ENCODE data around the gene PTPRA. TPM values are rescaled to one million over a fixed set of nuclear protein-coding genes. Genes with fewer than 3 reads are reported as not detected.
"Not testable (repeated sequence)": the region's sequence is repeated elsewhere in the genome, so short reads cannot be mapped to it uniquely, and the experiment has no call there.

Gene PTPRA
- total and polyA plus RNA-seq, 2 of the 13 experiments (the other 11 are each of a cell fraction or from before 2014, with no cell fraction given): 47.2 to 127 TPM

DNA sequence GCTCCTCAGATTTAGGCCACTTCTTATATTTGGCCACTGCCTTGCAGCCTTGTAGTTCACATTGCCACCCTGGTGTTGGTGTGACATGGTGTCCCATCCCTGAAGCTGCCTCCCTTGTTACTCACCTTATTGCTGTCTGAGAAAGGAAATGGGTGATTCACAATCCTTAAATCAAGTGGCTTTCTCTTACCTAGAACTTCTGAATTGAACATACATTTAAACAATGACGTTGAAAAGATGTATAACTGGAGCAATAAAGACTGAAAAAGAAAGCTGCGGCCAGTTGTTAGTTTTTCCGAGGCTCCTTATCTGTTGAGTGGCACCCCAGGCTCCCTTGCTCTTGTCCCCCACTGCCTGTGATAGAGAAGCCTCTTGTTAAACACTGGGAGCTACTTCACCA, 141.4 kb downstream of the PTPRA start:
- H3K4me2 ChIP-seq (ENCODE audit: low read depth, low read length): no peak overlapping the region
- DNase-seq (ENCODE audit: low spot score): no peak
- H3K4me3 ChIP-seq (replicated peaks in 1 of 3; ENCODE audit: insufficient read depth in 1 of 3, low read depth in 2 of 3, low read length in 3 of 3): no peak overlapping the region
- WGBS (ENCODE audit: low lambda C conversion rate): 93% methylated on average over 3 of the region's 3 CpGs
- intact Hi-C loops (cut with micrococcal nuclease; ENCODE audit: unreplicated experiment) (no loop called here), in situ Hi-C loops (cut with HindIII; ENCODE audit: extremely low pct_ligation_motif_present, low pct_unique_long_range_greater_than_20kb) (no loop called here)
- peaks cover 12 to 25% of the 10 kb centered on the region in 2 experiments; a peak in 4 of 5 replicates for H3K36me3 ChIP-seq (replicated peaks in 1 of 2; ENCODE audit: control insufficient read depth in 1 of 2, insufficient read depth in 2 of 2, low read length in 2 of 2)
- no peaks in the 10 kb centered on the region for H4K20me1 ChIP-seq (ENCODE audit: insufficient read depth, low read length)
- no peaks in the 10 kb centered on the region for H3K4me1 ChIP-seq (ENCODE audit: insufficient read depth, low read length)
- H2AFZ ChIP-seq (ENCODE audit: low read length): no peak overlapping the region
- POLR2A ChIA-PET: interaction anchor here (1.2 kb wide), 1 partner anchor 31 kb away, joined by 5 read pairs; the partner anchor contains the start of gene MRPS26
- H3K27ac ChIP-seq (ENCODE audit: extremely low read length, insufficient read depth, low read length): no peak overlapping the region
- no peak for FAIRE-seq
- H3K9me3 ChIP-seq (ENCODE audit: low read length): no peaks in the 10 kb centered on the region
- ATAC-seq: no peak
- H3K9ac ChIP-seq (ENCODE audit: insufficient read depth, low read depth, low read length): no peak overlapping the region
- H3K79me2 ChIP-seq (ENCODE audit: insufficient read depth, low read length): no peaks in the 10 kb centered on the region
- CTCF ChIA-PET (ENCODE audit: low intra/inter-chr PET ratio, low total read pairs): no interaction called here
- TF ChIP-seq IKZF5 (CRISPR knock-in tag; IDR thresholded peaks at IDR 0.05) (no peak), RFX5 (IDR thresholded peaks at IDR 0.05; ENCODE audit: low read depth, low read length) (no peak), ZBTB46 (CRISPR knock-in tag; IDR thresholded peaks at IDR 0.05; ENCODE audit: borderline replicate concordance) (no peak), MTA3 (CRISPR knock-in tag; IDR thresholded peaks at IDR 0.05) (no peak), JUNB (CRISPR knock-in tag; IDR thresholded peaks at IDR 0.05; ENCODE audit: borderline replicate concordance) (no peak)
- TF ChIP-seq, protein P1, sequence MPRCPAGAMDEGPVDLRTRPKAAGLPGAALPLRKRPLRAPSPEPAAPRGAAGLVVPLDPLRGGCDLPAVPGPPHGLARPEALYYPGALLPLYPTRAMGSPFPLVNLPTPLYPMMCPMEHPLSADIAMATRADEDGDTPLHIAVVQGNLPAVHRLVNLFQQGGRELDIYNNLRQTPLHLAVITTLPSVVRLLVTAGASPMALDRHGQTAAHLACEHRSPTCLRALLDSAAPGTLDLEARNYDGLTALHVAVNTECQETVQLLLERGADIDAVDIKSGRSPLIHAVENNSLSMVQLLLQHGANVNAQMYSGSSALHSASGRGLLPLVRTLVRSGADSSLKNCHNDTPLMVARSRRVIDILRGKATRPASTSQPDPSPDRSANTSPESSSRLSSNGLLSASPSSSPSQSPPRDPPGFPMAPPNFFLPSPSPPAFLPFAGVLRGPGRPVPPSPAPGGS (CRISPR knock-in tag; IDR thresholded peaks at IDR 0.05): no peak
- no peaks in the 10 kb centered on the region for H3K27me3 ChIP-seq (ENCODE audit: control insufficient read depth in 1 of 2, insufficient read depth in 2 of 2, low read length in 2 of 2)
- BruUV-seq (replicated peaks): no TSS peak

DNA sequence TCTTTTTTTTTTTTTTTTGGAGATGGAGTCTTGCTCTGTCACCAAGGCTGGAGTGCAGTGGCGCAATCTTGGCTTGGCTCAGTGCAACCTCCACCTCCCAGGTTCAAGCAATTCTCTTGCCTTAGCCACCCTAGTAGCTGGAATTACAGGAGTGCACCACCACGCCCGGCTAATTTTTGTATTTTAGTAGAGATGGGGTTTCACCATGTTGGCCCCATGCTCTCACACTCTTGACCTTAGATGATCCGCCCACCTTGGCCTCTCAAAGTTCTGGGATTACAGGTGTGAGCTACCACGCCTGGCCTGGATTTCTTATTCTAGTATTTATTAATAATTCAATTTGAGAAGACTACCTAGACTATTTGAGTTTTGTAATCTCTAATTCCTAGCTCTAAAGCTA, 142.0 kb downstream of the PTPRA start:
- ATAC-seq; H3K4me2 ChIP-seq (ENCODE audit: low read depth, low read length); intact Hi-C loops (cut with micrococcal nuclease; ENCODE audit: unreplicated experiment); H3K9ac ChIP-seq (ENCODE audit: insufficient read depth, low read depth, low read length); DNase-seq (ENCODE audit: low spot score); FAIRE-seq; in situ Hi-C loops (cut with HindIII; ENCODE audit: extremely low pct_ligation_motif_present, low pct_unique_long_range_greater_than_20kb); H3K4me1 ChIP-seq (ENCODE audit: insufficient read depth, low read length); CTCF ChIA-PET (ENCODE audit: low intra/inter-chr PET ratio, low total read pairs); H4K20me1 ChIP-seq (ENCODE audit: insufficient read depth, low read length); H3K9me3 ChIP-seq (ENCODE audit: low read length); H3K4me3 ChIP-seq (replicated peaks in 1 of 3; ENCODE audit: insufficient read depth in 1 of 3, low read depth in 2 of 3, low read length in 3 of 3); BruUV-seq (replicated peaks); H3K27me3 ChIP-seq (ENCODE audit: control insufficient read depth in 1 of 2, insufficient read depth in 2 of 2, low read length in 2 of 2); H3K79me2 ChIP-seq (ENCODE audit: insufficient read depth, low read length); H2AFZ ChIP-seq (ENCODE audit: low read length); H3K27ac ChIP-seq (ENCODE audit: extremely low read length, insufficient read depth, low read length): not testable (repeated sequence)
- 96% methylated on average over 5 of the region's 5 CpGs for WGBS (ENCODE audit: low lambda C conversion rate)
- POLR2A ChIA-PET: interaction anchor here (1.2 kb wide), 1 partner anchor 30 kb away, joined by 5 read pairs; the partner anchor contains the start of gene MRPS26
- peaks cover 12 to 25% of the 10 kb centered on the region in 2 experiments; a peak in 4 of 5 replicates for H3K36me3 ChIP-seq (replicated peaks in 1 of 2; ENCODE audit: control insufficient read depth in 1 of 2, insufficient read depth in 2 of 2, low read length in 2 of 2)
